GM19397 (cell line): Measurements from ENCODE around the gene VENTX.
"Not testable (repeated sequence)": the region's sequence is repeated elsewhere in the genome, so short reads cannot be mapped to it uniquely, and the experiment has no call there.

Source experiments
- ATAC-seq: cut with Tn5 transposase; IDR thresholded peaks from one replicate; pipeline ENCODE4 v1.9.1; 2021; ENCODE audit warnings: mild to moderate bottlenecking, moderate library complexity; ENCODE audit not compliant: unreplicated experiment

The VENTX gene

DNA sequence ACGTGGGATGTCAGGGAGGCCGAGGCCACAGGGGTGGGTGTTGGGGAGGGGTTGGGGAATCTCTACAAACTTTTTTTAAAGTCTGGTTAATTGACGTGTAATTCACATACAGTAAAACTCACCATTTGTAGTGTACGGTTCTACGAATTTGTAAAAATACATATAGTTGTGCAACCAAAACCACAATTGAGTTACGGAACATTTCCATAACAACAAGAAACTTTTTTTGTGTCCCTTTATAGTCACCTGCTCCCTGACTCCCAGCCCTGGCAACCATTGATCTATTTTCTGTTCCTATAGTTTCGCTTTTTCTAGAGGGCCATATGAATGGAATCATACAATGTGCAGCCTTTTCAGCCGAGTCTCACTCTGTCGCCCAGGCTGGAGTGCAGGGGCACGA is 2.9 kb upstream of the VENTX start:
- not testable (repeated sequence) for ATAC-seq

DNA sequence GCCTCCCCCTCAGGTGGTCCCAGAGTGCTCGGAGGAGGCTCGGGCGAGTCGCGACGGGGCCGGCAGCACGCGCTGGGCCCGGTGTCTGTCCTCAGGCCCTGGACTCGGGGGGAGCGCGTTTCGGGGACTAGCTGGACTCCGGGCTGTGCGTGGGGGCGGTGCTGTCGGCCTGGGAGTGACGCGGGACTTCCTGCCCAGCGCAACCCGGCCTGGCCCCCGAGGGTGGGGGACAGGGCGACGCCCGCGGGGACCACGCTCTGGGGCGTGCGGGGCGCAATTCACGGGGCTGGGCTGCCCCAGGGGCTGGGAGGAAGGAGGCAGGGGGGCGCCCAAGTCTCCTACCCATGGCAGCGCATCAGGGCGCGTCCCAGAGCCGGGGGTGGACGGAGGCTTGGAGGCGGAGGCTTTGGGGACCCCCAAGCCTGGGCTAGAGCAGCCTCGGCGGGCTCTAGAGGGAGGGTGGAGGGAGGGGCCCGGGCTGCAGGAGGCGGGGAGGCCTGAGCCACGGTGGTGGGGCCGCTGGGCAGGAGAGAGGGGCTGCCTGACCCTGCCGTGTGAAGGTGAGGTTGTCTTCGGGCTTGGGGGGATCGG is 2.3 kb upstream of the VENTX start:
- no peak for ATAC-seq

DNA sequence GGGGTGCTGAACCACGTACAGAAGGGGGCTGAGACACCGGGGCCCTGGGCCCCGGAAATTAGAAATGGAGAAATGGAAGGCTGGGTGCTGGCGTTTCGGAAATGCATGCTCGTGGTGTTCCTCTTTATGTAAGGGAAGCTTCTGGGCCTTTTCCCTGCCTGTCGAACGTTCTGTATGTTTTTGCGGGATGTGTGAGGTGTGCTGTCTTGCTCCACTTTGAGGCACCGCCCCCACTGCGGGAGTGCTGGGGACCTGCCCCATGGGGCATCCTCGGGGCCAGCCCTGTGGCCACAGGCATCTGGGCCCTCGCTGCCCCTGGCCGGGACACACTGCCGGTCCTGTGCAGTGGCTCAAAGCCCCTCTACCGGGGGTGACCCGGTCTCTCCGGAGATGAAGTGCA is 1.7 kb upstream of the VENTX start:
- no peak for ATAC-seq

DNA sequence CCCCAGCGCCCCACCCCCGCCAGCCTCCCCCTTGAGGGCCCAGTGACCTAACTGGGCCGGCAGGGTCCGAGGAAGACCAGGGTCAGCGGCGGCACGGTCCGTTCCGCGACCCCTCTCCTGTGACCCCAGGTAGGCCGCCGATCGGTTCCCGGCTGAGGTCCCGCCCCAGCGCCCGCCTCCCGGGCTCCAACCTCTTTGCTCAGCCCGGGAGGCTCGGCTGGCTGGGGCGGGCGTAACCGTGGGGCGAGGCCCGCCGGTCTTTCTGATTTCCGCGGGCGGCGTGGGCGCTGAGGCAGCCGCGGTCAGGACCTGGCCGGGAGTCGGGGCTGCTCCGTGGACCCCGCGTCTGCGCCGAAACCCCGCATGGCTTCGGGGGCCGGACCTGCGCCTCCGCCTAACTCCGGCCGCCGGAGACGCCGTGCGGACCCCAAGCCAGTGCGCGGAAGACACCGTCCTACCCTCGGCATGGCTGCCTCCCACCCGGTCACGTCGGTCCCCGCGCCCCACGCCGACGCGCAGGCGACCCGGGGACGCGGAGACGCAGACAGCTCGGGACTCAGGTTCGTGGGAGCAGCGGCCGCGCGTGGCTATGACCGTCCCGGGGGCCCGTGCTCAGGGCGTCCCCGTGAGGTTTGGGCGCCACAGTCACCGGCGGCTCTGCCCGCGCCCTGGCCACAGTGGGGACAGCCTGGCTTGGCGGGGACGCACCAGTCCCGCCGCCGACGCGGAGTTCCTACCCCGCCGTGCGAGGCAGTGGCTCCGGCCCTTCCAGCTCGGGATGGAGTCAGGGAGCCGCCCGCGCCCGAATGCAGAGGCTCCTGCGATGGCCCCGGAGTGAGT is 1.0 kb upstream of the VENTX start:
- ATAC-seq = no peak

DNA sequence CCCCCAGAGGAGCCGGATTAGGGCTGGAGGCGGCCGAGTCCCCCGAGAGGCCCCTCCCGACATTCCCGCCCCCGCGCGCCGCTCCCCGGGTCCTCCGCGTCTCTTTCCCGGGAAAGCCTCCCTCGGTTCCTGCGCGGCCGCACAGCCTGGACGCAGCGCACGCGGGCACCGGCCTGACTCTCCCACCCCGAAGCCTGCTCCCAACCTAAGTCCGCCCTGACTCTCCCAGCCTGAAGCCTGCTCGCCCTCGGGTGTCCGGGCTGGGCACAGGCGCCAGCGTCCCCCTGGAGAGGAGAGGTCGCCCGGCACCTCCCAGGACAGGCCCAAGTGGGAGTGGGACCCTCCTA is 441 bp upstream of the VENTX start:
- no peak for ATAC-seq

DNA sequence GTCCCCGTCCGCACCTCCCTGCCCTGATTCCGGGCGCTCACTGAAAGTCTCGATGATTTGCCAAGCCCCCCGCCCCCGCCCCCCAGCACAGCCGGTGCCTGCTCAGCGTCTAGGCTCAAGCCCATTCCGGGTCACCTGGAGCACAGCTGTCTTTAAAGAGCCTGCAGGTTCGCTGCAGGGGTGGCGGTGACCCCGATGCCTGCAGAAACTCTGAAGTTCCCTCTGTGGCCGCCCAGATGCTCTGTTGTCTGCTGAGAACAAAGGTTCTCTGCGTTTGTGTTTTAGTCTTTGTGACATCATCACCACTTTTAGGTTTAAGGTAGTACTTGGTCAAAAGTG is 780 bp downstream of the VENTX start:
- no peak for ATAC-seq

DNA sequence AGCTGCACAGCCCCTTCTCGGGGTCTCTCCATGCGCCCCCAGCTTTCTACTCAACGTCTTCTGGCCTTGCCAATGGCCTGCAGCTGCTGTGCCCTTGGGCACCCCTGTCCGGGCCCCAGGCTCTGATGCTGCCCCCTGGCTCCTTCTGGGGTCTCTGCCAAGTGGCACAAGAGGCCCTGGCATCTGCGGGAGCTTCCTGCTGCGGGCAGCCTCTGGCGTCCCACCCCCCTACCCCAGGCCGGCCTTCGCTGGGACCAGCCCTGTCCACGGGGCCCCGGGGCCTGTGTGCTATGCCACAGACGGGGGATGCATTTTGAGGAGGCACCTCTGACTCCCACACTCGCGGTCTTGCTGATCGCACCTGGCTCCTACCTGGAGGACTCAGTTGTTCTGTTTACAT is 2.3 kb downstream of the VENTX start:
- ATAC-seq = no peak

DNA sequence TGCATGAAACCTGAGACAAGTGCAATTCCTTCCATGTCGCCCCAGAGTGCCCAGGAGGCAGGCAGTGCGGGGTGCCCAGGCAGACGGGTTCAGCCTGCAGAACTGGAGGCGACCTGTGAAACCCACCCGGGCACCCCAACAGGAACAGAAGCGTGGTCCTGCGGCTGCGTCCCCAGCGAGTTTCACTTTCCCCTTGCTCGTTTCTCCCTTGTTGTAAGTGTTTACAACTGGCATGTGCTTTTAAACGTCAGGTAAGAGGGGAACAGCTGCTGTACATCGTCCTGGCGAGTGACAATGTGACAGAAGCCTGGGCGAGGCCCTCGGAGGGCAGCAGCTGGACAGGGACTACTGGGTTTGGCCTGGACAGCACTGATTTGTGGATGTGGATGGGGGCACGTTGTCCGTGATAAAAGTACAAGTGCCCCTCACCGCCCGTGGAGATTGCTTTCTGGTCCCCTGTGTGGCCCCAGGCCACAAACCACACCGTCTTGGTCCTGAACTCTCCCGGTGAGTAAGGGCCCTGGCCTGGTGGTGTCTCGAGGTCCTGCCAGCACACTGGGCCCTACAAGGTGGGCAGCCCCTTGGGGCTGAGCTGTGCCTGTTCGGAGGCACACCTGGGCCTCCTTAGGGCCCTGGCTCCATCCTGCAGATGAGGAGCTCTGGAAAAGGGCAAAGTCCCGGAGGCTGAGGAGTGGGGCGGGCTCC is 4.0 kb downstream of the VENTX start:
- ATAC-seq = no peak

DNA sequence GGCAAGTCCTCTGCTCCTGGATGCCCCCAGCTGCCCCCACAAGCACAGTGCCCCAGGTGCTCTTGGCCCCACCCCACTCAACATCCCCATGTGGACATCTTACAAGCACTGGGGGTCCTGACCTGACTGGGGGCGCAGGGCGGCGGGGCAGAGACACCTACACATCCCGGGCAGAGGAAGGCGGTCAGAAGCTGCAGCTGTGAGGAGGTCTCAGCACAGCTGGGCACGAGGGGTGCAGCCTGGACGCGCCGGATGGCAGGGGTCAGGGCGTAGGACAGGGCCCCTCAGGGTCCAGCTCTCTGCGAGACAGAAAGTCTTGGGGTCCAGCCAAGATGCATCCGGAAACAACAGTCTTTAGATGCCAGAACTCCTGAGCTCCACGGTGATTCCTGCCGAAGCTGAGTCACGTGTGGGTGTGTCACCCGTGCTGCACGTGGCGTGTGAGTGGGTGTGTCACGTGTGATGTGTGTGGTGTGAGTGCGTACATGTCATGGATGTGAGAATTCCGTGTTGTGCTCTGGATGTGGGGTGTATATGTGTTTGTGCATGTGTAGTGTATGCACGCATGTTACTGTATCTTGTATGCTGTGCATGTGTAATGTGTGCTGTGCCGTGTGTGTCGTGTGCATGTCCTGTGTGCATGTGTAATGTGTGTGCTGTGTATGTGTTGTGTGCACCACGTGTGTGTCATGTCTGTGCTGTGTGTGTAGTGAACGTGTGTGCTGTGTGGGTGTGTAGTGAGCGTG is 5.1 kb downstream of the VENTX start:
- ATAC-seq = no peak

DNA sequence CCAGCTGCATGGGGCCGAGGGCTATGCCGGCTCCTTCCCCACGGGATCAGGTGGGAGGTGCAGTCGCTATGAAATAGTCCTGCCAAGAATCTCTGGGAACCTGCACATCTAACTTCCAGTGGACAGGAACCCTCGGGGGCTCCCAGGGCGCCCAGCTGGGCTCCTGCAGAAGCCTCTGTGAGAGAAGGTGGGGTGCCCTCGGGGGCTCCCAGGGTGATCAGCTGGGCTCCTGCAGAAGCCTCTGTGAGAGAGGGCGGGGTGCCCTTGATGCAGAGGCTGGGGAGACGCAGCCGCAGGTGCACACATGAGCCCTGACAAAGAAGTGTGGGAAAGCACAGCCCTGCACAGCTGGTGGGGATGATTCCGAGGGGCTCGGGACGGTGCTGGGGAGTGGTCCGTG is 5.9 kb downstream of the VENTX start:
- ATAC-seq = no peak

DNA sequence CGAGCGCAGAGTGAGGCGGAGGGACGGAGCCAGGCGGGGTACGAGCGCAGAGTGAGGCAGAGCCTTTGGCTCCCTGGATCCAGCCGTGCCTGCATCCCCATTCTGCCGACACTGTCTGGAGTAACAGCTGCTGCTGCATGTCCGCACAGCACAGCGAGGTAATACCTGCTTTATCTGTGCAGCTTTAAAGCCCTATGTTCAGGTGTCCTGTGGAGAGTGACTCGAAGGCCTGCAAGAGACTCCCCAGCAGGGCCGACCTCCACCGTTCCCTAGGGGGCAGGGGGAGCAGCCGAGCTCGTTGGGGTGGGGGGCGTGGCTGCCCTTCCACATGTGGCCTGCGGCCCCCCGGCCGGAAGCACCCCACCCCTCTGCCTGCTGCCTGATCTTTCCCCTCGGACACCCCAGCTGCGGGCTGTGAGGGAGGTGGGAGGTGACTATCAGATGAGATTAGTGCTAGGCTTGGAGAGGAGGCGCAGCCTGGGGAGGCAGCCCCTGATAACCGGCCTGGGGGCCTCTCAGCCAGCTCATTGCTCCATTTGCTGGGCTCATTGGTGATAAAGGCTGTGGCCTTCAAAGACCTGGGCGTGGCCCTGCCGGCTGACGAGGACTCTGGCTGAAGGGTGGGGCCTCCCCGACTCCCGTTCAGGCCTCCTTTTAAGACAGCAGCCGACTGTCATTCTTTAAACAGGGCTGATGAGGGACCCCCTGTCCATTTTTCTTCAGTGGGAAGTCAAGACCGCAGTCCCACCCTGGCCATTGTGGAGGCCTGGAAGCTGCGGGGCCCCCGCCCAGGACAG is 8.0 kb downstream of the VENTX start:
- no peak for ATAC-seq

DNA sequence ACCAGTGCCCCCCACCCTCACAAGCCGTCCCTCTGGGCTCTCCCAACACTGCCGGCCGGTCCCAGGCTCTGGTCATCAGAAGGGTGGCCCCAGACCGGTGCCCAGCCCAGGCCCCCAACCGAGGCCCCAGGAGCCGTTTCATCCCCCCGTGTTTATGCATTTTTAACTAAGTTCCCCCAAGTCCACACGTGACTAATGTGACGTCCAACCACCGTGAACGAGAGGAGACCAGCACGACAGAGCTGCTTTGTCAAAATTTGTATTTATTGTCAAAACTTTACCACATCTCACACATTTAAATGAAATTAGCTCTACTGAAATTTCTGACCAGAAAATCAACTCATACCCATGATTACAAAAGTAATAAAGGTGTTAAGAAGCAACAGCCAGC is 8.6 kb downstream of the VENTX start:
- no peak for ATAC-seq

DNA sequence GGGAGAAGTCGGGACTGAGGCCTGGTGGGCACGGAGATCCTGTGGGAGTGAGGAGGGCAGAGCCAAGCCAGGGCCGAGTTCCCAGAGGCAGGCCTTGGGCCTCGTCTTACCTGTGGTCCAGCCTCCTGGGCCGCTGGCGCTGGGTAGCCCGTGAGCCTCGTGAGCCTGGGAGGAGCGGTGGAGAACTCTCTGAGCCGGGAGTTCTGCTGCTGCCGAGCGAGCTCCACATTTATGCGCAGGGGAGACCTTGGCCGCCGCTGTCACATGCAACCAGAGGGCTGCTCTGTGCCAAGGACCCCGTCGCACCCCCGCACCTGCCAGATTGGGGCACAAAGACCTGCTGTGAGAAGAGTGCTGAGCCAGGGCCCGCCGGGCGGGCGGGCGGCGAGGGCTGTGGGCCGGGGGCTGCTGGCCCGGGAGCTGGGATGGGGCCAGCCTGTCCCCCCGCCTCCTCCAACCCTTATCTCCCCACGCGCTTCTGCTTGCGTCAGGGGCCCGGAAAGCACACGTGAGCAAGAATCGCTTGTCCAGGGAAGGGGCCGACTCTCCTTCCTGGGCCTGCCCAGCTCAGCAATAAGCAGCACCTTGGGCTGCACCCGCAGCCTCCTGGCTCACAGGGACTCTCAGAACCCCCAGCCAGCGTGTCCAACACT is 10.2 kb downstream of the VENTX start:
- no peak for ATAC-seq

DNA sequence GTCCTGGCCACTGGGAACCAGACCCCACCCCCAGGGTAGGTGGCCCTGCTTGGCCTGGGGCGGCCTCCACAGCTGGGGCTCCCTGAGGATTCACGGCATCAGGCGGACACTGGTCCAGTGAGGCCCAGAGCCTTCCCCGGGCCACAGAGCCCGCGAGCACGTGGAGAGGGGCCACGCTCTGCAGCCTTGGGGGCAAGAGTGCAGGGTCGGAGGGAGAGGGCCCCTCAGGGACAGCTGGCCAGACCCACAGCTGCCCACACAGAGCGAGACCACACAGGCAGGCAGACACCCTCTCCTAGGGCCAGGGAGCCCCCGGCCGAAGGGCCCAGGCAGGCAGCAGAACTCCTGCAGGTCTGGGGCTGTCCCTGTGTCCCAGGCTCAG is 10.7 kb downstream of the VENTX start:
- ATAC-seq = no peak

DNA sequence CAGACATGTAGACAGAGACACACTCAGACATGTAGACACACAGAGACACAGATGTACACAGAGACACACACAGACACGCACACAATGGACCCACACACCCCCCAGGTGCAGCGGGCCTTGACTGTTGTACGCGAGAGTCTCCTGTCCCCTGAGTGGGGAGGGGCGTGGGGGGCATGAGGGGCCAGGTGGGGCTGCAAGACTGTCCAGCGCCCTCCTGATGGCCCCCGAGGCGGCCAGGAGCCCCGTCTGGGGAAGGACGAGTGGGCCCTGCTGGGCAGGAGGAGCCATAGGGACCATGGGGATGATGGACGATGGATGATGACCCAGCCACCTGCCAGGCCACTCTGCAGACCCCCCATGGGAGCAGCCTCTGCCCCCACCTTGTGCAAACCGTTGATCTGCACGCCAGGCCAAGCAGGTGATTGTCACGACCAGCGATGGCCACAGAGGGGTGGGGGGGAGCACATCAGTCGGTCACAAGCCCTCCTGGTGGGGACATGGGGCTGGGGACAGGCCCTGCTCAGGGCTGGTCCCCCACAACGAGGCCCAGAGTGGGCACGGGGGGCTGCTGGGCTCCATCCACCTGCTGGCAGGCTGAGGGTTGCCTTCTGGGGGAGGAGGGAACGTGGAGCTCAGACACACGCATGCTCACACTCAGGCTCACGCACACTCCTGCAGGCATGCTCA is 11.6 kb downstream of the VENTX start:
- ATAC-seq = no peak

DNA sequence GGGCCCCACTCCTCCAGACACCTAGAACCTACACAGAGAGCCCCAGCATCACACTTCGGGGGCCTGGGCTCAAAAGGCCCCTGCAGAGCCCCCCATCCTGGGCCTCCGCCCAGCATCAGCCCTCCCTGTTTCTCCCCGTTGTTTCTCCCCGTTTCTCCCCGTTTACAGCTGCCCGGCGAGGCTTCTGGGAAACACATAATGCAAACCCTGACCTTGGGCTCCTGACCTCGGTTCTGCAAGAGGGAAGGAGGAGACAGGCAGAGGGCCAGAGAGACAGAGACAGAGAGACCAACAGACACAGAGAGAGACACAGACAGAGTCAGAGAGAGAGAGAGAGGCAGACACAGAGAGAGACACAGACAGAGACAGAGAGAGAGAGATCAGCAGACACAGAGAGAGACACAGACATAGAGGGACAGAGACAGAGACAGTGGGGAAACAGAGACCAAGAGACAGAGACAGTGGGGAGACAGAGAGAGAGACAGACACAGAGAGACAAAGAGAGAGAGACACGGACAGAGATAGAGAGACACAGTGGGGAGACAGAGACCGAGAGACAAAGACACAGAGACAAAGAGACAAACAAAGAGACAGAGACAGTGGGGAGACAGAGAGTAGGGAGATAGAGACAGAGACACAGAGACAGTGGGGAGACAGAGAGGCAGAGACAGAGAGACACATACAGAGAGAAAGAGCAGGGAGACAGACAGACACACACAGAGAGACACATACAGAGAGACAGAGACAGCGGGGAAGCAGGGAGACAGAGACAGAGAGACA is 12.5 kb downstream of the VENTX start:
- no peak for ATAC-seq

DNA sequence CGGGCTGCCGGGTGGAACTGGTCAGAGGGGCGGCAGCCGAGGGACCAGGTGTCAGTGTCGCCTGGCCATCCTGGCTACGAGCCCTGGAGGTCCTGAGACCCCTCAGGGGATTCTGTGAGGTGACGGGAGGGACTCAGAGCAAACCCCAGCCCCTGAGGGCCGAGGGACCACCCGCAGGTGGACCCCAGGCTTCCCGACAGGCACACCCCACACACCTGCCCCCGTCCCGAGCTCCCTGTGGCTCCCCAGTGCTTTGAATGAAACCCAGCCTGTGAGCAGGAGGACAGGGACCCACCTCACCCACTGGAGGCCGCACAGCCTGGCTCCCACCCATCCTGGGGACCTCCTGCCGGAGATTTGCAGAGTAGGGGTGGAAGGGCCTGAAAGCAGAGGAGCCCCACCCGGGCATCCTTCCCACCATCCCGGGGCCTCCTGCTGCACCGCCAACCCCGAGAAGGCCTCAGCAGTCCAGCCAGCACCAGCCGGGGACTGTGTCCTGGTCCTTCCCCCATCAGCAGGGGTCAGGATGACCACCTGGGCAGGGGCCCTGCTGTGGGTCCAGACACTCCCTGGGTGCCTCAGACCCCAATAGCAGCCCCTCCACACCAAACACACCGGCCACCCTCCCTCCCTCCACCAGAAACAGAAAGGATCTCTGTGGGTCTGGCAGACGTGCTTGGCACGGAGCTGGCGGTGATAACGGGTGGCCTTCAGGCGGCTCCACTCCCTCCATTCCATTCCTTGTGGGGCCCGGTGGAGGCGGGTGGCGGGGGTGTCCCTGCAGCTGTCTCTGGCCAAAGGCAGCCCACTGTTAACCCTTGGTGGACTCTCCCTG is 13.9 kb downstream of the VENTX start:
- ATAC-seq = no peak

DNA sequence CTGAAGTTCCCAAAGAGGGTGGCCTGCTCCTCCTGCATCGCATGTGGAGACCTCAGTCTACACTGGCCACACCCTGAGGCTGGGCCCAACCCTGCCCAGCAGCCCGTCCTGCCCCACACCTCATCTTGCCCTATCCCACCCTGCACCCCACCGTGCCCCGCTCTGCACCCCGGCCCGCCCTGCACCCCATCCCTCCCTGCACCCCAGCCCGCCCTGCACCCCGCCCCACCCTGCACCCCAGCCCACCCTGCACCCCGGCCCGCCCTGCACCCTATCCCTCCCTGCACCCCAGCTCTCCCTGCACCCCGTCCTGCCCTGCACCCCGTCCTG is 14.5 kb downstream of the VENTX start:
- ATAC-seq = no peak
